Kidney glomerular epithelial cell (primary cell): ENCODE measurements around the gene NAV3.
"Not testable (repeated sequence)": the region's sequence is repeated elsewhere in the genome, so short reads cannot be mapped to it uniquely, and the experiment has no call there.

ENCODE experiments used
- DNase-seq: peaks from one replicate; lab custom pipeline; 2025; lab: John Stamatoyannopoulos, UW

Gene NAV3

GRCh38 chr12:78257662-78258061 is 427.0 kb downstream of the NAV3 start:
- not testable (repeated sequence) for DNase-seq

- DNase-seq, result no peak
Observed at GRCh38 chr12:78260976-78261375, 430.3 kb downstream of the NAV3 start.

- no peak for DNase-seq
Observed at GRCh38 chr12:78261901-78262300, 431.2 kb downstream of the NAV3 start.
